ENCODE measurements around the gene ANXA6. TPM values are rescaled to one million over a fixed set of nuclear protein-coding genes. Genes with fewer than 3 reads are reported as not detected.

The ANXA6 gene
- total RNA-seq, 4 donors from 2014 or later: 267 to 470 (median 382) TPM

GRCh38 chr5:151127926-151128325 is 29.7 kb downstream of the ANXA6 start:
- TF ChIP-seq CTCF (IDR thresholded peaks at IDR 0.05; ENCODE audit: low read depth): no peak

DNA sequence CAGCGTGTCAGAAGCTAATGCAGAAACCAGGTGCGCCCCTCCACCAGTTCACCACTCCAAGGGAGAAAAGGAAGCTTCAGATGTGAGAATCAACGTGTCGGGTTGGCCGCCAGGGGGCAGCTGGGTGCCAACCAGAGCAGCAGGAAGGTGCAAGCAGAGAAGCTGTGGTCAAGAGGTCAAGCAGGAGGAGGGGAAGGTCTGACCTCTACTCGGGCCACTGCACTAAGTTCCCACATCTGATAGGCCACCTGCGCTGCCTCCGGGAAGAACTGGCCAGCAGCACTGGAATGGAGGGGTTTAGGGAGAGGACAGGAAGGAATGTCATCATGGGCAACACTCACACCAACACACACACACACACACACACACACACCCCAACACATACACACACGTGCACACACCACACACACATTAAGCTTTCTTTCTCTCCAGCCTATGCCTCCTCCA is 31.4 kb downstream of the ANXA6 start:
- no peak for TF ChIP-seq CTCF (IDR thresholded peaks at IDR 0.05; ENCODE audit: low read depth)

GRCh38 chr5:151125421-151125820 is 32.2 kb downstream of the ANXA6 start:
- TF ChIP-seq CTCF (IDR thresholded peaks at IDR 0.05; ENCODE audit: low read depth): no peak

- TF ChIP-seq CTCF (IDR thresholded peaks at IDR 0.05; ENCODE audit: low read depth): no peak
Observed at GRCh38 chr5:151123897-151124751, 33.5 kb downstream of the ANXA6 start.

GRCh38 chr5:151122828-151123227 is 34.8 kb downstream of the ANXA6 start:
- no peak for TF ChIP-seq CTCF (IDR thresholded peaks at IDR 0.05; ENCODE audit: low read depth)

DNA sequence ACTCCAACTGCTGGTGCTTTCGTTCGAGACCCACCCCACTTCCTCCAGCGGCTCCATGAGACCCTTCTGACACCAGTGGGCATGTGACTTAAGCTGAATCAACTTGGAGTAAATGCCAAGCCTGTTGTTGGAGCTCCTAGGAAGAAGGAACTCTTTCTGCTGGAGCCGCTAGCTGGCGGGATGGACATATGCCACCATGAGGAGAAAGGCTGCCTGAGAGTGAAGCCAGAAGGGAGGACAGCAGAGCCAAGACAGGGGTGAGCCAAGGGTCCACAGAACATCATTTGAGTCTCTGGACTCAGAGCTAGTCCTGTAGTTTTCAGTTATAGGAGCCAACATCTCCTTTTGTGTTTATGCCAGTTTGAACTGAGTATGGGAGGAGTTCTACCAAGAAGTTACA is 35.9 kb downstream of the ANXA6 start:
- TF ChIP-seq CTCF (IDR thresholded peaks at IDR 0.05; ENCODE audit: low read depth): no peak

- TF ChIP-seq CTCF (IDR thresholded peaks at IDR 0.05; ENCODE audit: low read depth): no peak
Observed at GRCh38 chr5:151121095-151121494, 36.5 kb downstream of the ANXA6 start.

All from subcutaneous adipose tissue (tissue), 4 donors.